Colonic mucosa (tissue), 4 donors: Measurements from ENCODE around the gene CC2D1A. TPM values are rescaled to one million over a fixed set of nuclear protein-coding genes. Genes with fewer than 3 reads are reported as not detected.

Source experiments
- DNase-seq: peaks from one replicate; pipeline ENCODE4 v3.0.0-alpha.2; 2020
- H3K27ac ChIP-seq: fragments of 200-600 bp; one replicate; pipeline ENCODE4 v1.8.0; 2021
- H3K27me3 ChIP-seq: fragments of 200-600 bp; one replicate; pipeline ENCODE4 v1.8.0; 2021
- H3K36me3 ChIP-seq: fragments of 200-600 bp; one replicate; pipeline ENCODE4 v1.8.0; 2021
- H3K4me1 ChIP-seq: fragments of 200-600 bp; one replicate; pipeline ENCODE4 v1.8.0; 2021; ENCODE audit warnings: mild to moderate bottlenecking
- H3K4me3 ChIP-seq: fragments of 200-600 bp; one replicate; pipeline ENCODE4 v1.8.0; 2021
- H3K9ac ChIP-seq, 2 donors: one replicate each; pipeline ENCODE4 v1.7.0; 2013; ENCODE audit warnings: control low read depth in 2 of 2, low read depth in 2 of 2, low read length in 2 of 2
- H3K9me3 ChIP-seq: fragments of 200-600 bp; one replicate; pipeline ENCODE4 v1.8.0; 2021
- CTCF ChIP-seq: fragments of 200-600 bp; IDR thresholded peaks from one replicate; pipeline ENCODE4 v1.8.0; 2022; ENCODE audit warnings: antibody characterized with exemption, mild to moderate bottlenecking
- intact Hi-C: fragments of 100-400 bp; cut with DNase I; formaldehyde crosslinking; loops from one replicate; pipeline ENCODE4 v1.14.1; 2022
- total RNA-seq, 2 donors: library from RNA; stranded (reverse); fragmentation: NEBNext Ultra II Directional in 1 of 2; extraction: Animal tissue kit (Norgen Biotek cat#: 25700) in 1 of 2; gene quantifications; one replicate each; pipeline ENCODE4 v1.2.1, GENCODE V29; 2021
- donor health status: healthy.
- donor health status: DM: no; HTN: no; CAD: no.
- donor health status: DM: no; HTN: no; CAD: no.

The CC2D1A gene
- total RNA-seq, 2 donors from 2014 or later = 81.0 to 123 TPM

DNA sequence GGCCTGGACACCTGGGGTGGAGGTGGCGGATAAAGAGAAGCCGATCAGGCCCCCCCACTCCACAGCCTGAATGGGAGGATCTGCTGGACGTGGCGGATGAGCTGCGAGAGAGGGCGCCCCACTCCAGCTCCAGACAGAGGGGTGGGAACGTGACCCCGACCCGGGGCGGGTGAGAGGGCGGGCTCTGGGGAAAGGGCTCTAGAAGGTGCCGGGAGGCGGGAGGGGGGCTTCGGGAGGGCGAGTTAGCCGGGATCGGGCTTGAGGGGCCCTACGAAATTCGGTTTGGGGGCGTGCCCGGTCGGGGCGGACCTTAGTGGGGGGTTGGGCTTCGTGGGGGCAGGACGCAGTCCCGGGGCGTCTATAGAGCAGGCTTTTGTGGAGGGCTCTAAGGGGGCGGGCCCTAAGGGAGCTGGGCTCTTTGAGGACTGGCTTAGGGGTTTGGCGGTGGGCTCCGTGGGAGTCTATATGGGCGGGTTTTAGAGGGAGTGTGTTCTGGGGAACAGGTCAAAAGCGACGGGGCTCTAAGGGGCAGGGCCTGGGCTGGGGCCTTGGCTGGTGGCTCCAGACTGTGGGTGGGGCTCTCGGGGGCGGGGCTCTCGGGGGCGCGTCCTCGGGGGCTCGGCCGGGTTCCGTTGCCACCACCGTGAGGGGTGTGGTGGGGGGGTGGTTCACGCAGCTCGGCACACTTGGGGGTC, 33.2 kb upstream of the CC2D1A start:
- H3K4me1 ChIP-seq = no peaks in the 10 kb centered on the region
- intact Hi-C loops = no loop called here
- H3K27me3 ChIP-seq = no peaks in the 10 kb centered on the region
- H3K27ac ChIP-seq = no peak overlapping the region
- peak; percentile 62 for DNase-seq
- H3K9me3 ChIP-seq = no peaks in the 10 kb centered on the region
- no peak for TF ChIP-seq CTCF
- peak overlapping the region; percentile 40 for H3K4me3 ChIP-seq
- H3K9ac ChIP-seq = peak overlapping the region; percentile 16 to 34
- no peaks in the 10 kb centered on the region for H3K36me3 ChIP-seq

GRCh38 chr19:13873834-13874515, 32.0 kb upstream of the CC2D1A start:
- no peaks in the 10 kb centered on the region for H3K27me3 ChIP-seq
- no peaks in the 10 kb centered on the region for H3K9me3 ChIP-seq
- H3K9ac ChIP-seq = no peak overlapping the region
- no peak overlapping the region for H3K27ac ChIP-seq
- DNase-seq = no peak
- H3K4me3 ChIP-seq = no peak overlapping the region
- no peaks in the 10 kb centered on the region for H3K36me3 ChIP-seq
- H3K4me1 ChIP-seq = no peaks in the 10 kb centered on the region
- TF ChIP-seq CTCF = no peak
- intact Hi-C loops = no loop called here

GRCh38 chr19:13875824-13876223, 30.2 kb upstream of the CC2D1A start:
- Histone ChIP-seq H3K36me3 (no peaks in the 10 kb centered on the region), H3K9me3 (no peaks in the 10 kb centered on the region), H3K9ac (no peak overlapping the region), H3K4me3 (no peak overlapping the region), H3K4me1 (peaks cover 5% of the 10 kb centered on the region), H3K27ac (no peak overlapping the region), H3K27me3 (no peaks in the 10 kb centered on the region)
- intact Hi-C loops = no loop called here
- no peak for DNase-seq
- no peak for TF ChIP-seq CTCF

DNA sequence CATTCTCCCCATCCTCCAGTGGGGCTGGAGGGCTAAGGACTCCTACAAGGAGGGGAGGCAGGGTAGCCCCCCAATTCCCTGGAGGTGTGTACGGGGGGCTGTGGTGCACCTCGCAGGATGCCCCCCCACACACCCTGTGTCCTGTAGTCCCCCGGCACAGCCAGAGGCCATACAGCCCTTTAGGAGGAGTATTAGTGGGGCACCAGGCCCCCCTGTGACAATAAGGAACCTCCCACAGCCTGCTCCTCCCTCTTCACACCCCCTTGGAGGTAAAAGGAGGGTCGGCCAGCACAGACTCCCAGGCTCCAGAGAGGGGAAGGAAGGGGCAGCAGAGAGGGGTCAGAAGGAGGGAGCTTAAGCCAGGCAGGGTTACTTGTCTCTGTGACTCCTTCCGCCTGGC, 29.2 kb upstream of the CC2D1A start, which contains the start of gene NANOS3:
Gene NANOS3 (plus strand): TSS at position 301 of the 400 bp plus-strand sequence. CDS start 115 bp downstream, outside the sequence.
- Histone ChIP-seq H3K36me3 (no peaks in the 10 kb centered on the region), H3K27me3 (no peaks in the 10 kb centered on the region), H3K4me1 (peaks cover 15% of the 10 kb centered on the region), H3K4me3 (no peak within 1 kb of the TSS), H3K27ac (no peak within 1 kb of the TSS), H3K9me3 (no peaks in the 10 kb centered on the region), H3K9ac (no peak within 1 kb of the TSS)
- no peak for TF ChIP-seq CTCF
- intact Hi-C loops = no loop called here
- DNase-seq = no peak

- no peak for TF ChIP-seq CTCF
- intact Hi-C loops = no loop called here
- H3K9ac ChIP-seq = no peak overlapping the region
These were observed 28.7 kb upstream of the CC2D1A start for GRCh38 chr19:13877303-13877702.

More at GRCh38 chr19:13877303-13877702, 28.7 kb upstream of the CC2D1A start:
- Histone ChIP-seq H3K4me1 (peaks cover 20% of the 10 kb centered on the region), H3K27me3 (no peaks in the 10 kb centered on the region), H3K36me3 (no peaks in the 10 kb centered on the region), H3K4me3 (no peak overlapping the region), H3K9me3 (no peaks in the 10 kb centered on the region), H3K27ac (no peak overlapping the region)
- no peak for DNase-seq
